ENCODE results near the gene LRBA. TPM values are rescaled to one million over a fixed set of nuclear protein-coding genes. Genes with fewer than 3 reads are reported as not detected.

LRBA gene
- total RNA-seq, 1 experiment from 2014 or later: 55.3 TPM

- H4K5ac ChIP-seq (ENCODE audit: insufficient read length, low read depth, low read length): no peak overlapping the region
- H3K4me2 ChIP-seq (ENCODE audit: insufficient read depth, insufficient read length, low read length): no peak overlapping the region
- H3K9ac ChIP-seq (ENCODE audit: extremely low read depth, insufficient read length, low read length): no peak overlapping the region
- no peak overlapping the region for H3K27ac ChIP-seq (ENCODE audit: insufficient read length, low read depth, low read length)
- H3K14ac ChIP-seq (ENCODE audit: insufficient read depth, low read length): no peak overlapping the region
- no peak overlapping the region for H2AK5ac ChIP-seq (ENCODE audit: insufficient read length, low read length)
- TF ChIP-seq CTCF (conservative IDR thresholded peaks at IDR 0.05): no peak
- H3K23ac ChIP-seq (ENCODE audit: insufficient read length, low read depth, low read length): no peak overlapping the region
- no peak overlapping the region for H3T11ph ChIP-seq (ENCODE audit: low read length)
- no peak overlapping the region for H2BK15ac ChIP-seq (ENCODE audit: low read depth, low read length)
- no peak overlapping the region for H3K18ac ChIP-seq (ENCODE audit: insufficient read length, low read depth, low read length)
- no peak for DNase-seq
- H4K91ac ChIP-seq (ENCODE audit: insufficient read length, low read depth, low read length): no peak overlapping the region
- H3K79me2 ChIP-seq (ENCODE audit: insufficient read depth, low read length): no peaks in the 10 kb centered on the region
- Mint-ChIP-seq H3K27ac (peak overlapping the region in 1 of 3 experiments; percentile 70; a peak in 1 of 7 replicates), H3K4me3 (no peak overlapping the region), H3K36me3 (ENCODE audit: insufficient read depth in 1 of 3, low read depth in 3 of 3) (no peaks in the 10 kb centered on the region), H3K4me1 (peaks cover 14 to 17% of the 10 kb centered on the region in 2 experiments), H3K9me3 (no peaks in the 10 kb centered on the region), H3K27me3 (ENCODE audit: low read depth) (no peaks in the 10 kb centered on the region)
- H4K8ac ChIP-seq (replicated peaks; ENCODE audit: insufficient read length, low read depth, low read length): no peak overlapping the region
- H3K9me3 ChIP-seq (ENCODE audit: control insufficient read depth, low read depth, low read length): no peaks in the 10 kb centered on the region
- peaks cover 7% of the 10 kb centered on the region; the same call in 1 of the 2 replicates for H3K4me1 ChIP-seq (ENCODE audit: insufficient read depth, low read length)
- no CpG with 5 or more reads among the region's 5 CpGs for WGBS (ENCODE audit: extremely low coverage, insufficient read length, low lambda C conversion rate)
- no peak overlapping the region for H2BK5ac ChIP-seq (ENCODE audit: insufficient read length, low read length)
- no peaks in the 10 kb centered on the region for H4K20me1 ChIP-seq (ENCODE audit: control insufficient read depth, insufficient read depth, insufficient read length)
- no peaks in the 10 kb centered on the region for H3K23me2 ChIP-seq (ENCODE audit: insufficient read length, low read depth, low read length, poor library complexity, severe bottlenecking)
- no peak overlapping the region for H2AFZ ChIP-seq (ENCODE audit: low read length)
- H2BK20ac ChIP-seq (ENCODE audit: low read depth, low read length, poor library complexity, severe bottlenecking): no peak overlapping the region
- H3K56ac ChIP-seq (ENCODE audit: insufficient read length, low read depth, low read length): no peak overlapping the region
- H3K79me1 ChIP-seq (ENCODE audit: insufficient read depth, low read depth, low read length, poor library complexity, severe bottlenecking): no peaks in the 10 kb centered on the region
- no peak overlapping the region for H2BK12ac ChIP-seq (ENCODE audit: insufficient read length, low read depth, low read length)
- no peak overlapping the region for H3K4ac ChIP-seq (ENCODE audit: low read depth, low read length)
- no peaks in the 10 kb centered on the region; the same call in 1 of the 2 replicates for H3K27me3 ChIP-seq (ENCODE audit: insufficient read depth, low read length)
- no peak overlapping the region for H2BK120ac ChIP-seq (ENCODE audit: low read depth, low read length, poor library complexity, severe bottlenecking)
These were observed 798.4 kb downstream of the LRBA start for GRCh38 chr4:150216726-150217125.
